Measurements from ENCODE around the gene POU2AF3.
A peak's percentile ranks its signal among the peaks of the same experiment; 100 is the strongest.
"Not testable (repeated sequence)": the region's sequence is repeated elsewhere in the genome, so short reads cannot be mapped to it uniquely, and the experiment has no call there.

POU2AF3 gene, protein sequence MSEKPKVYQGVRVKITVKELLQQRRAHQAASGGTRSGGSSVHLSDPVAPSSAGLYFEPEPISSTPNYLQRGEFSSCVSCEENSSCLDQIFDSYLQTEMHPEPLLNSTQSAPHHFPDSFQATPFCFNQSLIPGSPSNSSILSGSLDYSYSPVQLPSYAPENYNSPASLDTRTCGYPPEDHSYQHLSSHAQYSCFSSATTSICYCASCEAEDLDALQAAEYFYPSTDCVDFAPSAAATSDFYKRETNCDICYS

DNA sequence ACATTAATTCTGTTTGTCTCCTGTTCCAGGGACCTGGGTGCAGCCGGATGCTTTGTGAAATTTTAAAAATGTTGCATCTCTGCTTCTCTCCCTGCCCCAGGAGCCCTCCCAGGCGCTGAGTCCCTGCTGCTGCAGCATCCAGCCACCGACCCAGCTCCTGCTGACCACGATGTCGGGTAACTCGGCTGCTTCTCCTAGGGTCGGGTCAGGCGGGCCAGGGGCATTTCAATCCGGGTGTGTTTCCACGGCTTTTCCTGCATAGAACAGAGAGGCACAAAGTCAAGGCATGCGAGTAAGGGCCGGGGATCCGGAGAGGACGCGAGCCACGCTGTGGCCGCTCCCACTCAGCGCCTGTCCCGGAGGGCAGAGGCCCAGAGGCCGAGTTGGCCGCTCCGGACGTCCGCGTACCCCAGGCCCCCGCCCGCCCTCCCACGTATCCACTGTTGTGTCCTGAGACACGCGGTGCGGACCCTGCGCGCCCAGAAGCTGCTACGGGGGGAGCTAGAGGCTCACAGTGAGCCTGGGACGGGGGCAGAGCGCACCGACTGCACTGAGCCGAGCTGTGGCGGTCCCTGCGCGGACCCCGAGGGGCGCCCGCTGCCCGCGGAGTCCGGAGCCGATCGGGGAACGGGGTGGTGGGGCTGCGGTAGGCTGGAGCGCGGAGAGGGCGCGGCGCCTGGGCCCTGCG lies at the start of gene POU2AF3:
Gene POU2AF3 (plus strand): TSS at position 134 of the 688 bp plus-strand sequence. CDS start 36 bp downstream, at position 170.
- no peak for DNase-seq (ENCODE audit: low spot score)

DNA sequence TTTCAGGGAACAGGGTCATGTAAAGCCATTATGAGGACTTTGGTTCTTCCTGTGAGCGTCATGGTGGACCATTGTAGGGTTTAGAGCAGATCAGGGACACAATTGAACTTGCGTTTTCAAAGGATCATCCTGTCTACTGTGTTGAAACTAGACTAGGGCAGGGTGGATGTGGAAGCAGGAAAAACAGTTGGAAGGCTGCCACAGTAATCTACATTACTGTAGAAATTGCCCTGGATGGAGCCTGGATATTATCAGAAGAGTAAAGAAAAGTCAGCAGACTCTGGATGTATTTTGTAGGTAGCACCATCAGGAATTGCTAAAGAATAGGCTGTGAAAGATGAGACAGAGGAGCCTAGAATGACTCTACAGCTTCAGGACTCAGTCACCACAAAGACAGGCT lies 47.4 kb upstream of the POU2AF3 start:
- DNase-seq (ENCODE audit: low spot score) = no peak

DNA sequence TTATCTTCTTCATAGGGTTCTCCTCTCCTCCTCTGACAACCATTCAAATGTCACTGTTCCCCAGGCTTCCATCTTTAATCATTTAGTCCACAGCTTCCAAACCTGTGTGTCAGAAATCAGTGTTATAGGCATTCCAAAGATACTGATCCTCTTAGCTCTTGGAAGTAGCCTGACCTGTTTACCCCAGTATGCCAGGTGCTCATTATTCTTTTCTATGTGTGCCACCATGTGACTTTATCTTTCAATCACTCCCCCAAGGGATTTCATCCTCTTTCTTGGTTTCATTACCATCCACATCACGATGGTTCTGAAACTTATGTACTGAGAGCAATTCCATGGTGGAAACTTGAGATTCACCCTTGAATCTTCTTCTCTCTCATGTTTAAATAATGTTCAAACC lies 45.2 kb upstream of the POU2AF3 start:
- DNase-seq (ENCODE audit: low spot score) = no peak

DNA sequence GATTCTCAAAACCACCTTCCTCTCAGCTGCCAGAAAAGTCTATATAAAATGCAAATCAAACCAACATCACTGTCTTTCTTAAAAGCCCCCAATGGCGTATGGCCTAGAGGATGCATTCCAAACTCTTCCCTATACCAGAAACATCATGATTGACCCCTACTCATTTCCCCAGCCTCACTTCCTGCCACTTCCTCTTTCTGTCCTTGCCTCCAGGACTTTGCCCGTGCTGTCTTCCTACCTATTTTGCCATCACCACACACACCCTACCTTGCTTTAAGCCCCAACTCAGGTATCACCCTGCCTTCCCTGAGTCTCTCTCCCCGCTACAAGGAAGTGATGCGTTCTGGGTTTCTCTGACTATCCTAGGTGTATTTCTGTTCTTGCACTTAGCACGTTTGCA lies 44.7 kb upstream of the POU2AF3 start:
- no peak for DNase-seq (ENCODE audit: low spot score)

DNA sequence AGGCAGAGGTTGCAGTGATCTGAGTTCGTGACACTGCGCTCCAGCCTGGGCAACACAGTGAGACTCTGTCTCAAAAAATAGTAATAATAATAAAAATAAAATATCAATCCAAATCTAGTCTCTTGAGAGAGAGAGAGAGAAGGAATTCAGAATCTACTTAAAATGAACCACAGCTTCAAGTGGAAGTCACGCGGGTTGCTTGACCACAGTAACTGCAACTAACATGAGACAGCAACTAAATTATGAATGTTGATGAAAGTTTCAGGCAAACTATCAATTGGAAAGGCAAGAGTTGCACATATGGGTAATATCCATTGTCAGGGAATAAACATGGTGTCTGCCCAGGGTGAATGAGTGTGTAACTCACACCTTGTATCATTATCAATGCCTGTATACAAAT lies 40.3 kb upstream of the POU2AF3 start:
- no peak for DNase-seq (ENCODE audit: low spot score)

DNA sequence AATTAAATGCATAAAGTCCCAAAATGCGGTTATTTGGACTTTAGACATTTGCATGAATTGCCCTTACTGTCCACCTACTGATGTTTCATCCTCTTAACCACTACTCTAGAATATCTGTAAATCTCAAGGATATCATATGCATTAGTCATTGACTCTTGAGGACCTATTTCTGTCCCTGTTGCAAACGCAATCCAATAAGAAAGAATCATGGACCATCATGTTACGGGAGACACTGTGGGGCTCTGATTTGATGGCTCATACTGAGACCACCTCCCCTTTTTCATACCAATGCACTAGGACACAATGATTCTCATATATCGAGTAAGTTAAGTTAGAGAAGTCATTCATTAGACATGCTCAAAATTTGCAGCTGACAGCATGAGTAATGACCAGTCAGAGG lies 38.5 kb upstream of the POU2AF3 start:
- peak; percentile 12 for DNase-seq (ENCODE audit: low spot score)

DNA sequence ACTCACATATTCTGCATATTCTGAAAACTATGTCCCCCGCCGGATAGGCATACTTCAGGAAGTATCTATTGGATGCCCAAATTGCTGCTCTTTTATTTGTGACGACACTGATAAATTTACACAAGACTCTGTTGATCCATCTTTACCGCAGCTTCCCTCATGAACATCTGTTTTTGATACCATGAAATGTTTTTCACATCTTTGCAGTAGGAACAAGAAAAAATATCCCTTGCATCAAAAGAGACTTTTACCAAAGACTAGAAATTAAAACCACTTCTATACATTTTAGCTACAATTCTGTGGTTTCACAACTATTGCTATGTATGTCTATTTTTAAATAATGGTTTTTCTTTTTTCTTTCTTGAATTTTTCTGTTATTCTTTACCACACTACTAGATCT lies 37.5 kb upstream of the POU2AF3 start:
- no peak for DNase-seq (ENCODE audit: low spot score)

DNA sequence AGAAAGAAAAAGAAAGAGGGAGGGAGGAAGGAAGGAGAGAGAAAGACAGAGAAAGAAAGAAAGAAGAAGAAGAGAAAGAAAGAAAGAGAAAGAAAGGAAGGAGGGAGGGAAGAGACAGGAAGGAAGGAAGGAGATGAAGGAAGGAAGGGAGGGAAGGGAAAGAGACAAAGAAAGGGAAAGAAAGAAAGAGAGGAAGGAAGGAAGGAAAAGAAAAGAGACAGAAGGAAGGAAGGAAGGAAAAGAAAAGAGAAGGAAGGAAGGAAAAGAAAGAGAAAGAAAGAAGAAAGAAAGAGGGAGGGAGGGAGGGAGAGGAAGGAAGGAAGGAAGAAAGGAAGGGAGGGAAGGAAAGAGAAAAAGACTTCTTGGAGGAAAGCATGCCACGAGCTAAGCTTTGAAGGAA lies 33.7 kb upstream of the POU2AF3 start:
- DNase-seq (ENCODE audit: low spot score) = no peak

DNA sequence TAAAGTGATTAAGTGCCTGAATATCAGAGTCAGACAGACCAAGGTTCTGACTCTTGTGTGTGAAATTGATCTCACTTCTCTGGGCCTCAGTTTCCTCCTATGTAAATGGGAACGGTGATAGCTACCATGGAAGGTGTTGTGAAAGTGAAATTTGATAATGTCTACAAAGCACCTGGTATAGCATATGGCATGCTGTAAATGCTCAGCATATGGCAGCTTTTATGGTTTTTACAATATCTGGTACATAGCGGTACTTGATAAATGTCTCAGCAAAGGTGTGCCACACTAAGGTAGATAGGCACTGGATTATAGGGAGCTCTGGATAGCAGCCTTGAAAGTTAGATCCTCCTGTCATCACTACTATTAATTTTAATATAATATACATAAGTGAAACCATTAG lies 32.9 kb upstream of the POU2AF3 start:
- DNase-seq (ENCODE audit: low spot score) = no peak

DNA sequence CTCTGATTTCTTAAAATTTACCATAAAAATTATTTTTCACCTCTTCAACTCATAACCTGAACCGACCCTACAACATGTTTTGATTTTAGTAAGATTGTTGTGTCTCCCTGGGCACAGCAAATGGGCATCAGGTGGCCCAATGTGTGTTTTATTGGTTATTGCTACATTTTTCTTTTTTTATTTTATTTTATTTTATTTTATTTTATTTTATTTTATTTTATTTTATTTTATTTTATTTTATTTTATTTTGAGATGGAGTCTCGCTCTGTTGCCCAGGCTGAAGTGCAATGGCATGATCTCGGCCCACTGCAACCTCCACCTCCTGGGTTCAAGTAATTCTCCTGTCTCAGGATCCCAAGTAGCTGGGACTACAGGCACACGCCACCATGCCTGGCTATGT lies 30.0 kb upstream of the POU2AF3 start:
- DNase-seq (ENCODE audit: low spot score) = not testable (repeated sequence)

DNA sequence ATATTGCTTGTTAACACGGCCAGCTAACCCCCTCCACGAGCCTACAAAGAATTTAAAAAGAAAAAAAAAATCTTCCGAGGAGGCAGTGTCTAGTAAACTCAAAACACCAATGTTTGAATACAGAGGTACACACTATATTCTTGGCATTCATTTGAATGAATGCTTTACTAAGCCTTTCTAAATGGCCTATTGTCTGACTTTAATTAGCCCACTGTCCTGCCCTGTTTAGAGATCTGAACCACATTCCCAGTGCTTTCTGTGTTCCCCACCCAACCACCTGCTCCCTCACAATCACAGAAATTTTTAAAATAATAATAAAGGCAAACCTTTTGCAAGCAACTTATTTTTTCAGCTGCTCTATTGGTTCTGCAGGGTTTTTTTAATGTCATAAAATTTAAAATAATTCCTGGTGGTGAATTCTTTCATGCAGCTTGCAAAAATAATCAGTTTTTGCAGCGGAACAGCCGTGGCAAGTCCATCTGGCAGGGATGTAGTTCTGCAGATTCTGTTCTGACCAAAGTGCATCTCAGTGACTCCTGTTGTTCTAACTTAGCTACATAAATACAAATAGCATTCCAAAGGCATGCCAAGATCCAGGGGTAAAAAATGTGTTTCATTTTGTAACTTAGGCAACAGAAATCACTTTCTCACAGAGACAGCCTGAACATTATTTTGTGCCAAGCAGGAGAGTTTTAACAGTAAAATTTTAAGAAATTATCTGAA lies 29.0 kb upstream of the POU2AF3 start:
- peak; percentile 17 for DNase-seq (ENCODE audit: low spot score)

DNA sequence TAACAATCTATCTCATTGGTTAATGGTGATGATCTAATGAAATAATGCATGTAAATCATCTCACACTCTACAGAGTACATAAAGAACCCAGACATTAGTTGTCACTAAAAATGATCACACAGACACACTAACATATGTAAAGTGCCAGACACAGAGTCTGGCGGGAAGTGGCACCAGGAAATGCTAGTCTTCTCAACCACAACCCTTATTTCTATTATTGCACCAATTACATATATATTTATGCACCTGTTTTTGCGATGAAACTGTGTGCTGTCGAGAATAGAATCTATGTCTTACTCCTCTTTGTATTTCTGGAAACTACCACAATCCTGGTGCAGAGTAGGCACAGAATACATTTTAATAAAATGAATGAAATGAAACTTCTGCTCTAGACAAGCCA lies 25.9 kb upstream of the POU2AF3 start:
- DNase-seq (ENCODE audit: low spot score) = no peak

DNA sequence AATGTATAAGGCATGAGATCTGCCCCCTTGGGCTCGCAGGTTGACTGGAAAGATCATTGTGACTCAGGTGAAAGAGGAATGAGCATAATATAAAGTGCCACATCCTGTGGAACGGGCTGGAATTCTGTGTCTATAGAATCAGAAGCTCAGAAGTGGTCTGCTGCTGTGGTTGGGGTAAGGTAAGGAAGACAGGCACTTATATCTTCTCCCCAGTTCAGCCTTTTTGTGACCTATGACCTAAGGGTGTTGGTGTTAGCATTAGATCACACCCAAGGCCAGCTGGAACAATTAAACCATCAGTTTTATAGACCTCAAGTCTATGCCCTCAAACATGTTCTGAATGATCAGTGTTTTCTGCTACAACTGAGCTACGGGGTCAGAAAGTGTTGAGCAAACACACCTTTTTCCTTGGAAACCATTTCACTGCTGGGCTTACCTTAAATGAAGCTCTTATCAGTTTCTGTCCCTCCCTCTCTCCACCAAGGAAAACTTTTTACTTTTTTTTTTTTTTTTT lies 15.7 kb upstream of the POU2AF3 start:
- DNase-seq (ENCODE audit: low spot score) = no peak

DNA sequence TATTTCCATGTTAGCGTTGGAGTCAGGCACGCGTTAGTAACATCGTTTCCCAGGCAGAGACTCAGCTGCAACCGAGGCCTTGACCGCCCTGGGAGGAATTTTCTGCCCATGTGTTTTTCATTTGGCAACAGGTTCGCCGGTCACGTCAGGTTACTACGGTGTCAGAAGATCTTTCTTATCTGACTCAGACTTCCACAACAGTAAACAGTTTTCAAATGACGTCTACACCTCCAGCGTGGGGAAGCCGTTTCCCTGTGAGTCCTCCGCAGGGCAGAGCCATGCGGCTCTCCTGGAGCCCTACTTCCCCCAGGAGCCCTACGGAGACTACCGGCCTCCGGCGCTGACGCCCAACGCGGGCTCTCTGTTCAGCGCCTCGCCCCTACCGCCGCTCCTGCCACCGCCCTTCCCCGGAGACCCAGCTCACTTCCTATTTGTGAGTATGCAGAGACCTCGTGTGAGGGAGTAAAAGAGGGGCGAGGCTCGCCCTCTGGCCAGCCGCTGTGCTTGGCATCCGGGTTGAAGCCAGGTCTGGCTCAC lies 14.3 kb upstream of the POU2AF3 start:
- no peak for DNase-seq (ENCODE audit: low spot score)

DNA sequence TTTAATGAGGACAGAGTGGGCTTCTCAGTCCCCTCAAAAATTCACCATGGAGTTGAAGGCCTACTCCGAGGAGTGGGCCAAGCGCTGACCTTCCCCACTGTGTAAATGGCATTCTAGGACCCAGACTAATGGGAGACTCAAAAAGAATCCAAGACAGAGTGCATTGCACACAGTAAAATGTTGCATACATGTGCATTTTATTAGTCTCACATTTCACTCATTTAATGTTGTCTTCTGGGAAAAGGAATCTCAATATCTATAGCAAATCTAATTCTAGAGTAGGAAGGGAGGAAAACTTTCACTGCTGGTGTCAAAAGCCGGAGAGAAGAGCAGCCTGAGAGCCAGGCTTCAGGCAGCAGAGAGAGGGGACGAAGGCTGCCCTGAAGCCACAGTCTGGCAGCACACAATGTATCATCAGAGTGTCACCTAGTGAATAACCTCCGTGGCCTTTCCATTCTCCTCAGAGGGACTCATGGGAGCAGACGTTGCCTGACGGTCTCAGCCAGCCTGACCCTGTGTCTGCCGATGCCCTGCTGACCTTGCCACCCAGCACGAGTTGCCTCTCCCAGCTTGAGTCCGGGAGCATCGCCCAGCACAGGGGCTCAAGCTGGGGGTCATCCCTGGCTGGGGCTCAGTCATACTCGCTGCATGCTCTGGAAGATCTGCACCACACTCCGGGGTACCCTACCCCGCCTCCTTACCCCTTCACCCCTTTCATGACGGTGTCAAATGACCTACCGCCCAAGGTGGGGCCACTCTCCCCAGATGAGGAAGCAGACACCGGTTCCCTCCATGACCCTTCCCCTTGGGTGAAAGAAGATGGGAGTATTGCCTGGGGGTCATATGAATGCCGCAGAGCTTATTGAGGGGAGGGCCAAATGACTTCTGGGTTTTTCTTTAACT lies 12.9 kb upstream of the POU2AF3 start:
- no peak for DNase-seq (ENCODE audit: low spot score)

DNA sequence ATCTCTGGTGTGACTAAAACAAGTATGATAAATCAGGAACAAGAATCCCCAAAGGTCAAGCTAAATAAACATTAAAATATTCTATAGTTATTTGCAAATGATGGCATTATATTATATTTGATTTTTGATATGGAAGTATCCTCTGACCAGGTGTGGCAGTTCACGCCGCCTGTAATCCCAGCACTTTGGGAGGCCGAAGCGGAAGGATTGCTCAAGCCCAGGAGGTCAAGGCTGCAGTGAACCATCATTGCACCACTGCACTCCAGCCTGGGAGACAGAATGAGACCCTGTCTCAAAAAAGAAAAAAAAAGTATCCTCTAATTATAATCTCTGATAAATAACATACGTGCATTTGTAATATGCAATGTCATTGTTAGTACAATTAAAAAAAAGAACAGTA lies 6.6 kb upstream of the POU2AF3 start:
- DNase-seq (ENCODE audit: low spot score) = no peak

DNA sequence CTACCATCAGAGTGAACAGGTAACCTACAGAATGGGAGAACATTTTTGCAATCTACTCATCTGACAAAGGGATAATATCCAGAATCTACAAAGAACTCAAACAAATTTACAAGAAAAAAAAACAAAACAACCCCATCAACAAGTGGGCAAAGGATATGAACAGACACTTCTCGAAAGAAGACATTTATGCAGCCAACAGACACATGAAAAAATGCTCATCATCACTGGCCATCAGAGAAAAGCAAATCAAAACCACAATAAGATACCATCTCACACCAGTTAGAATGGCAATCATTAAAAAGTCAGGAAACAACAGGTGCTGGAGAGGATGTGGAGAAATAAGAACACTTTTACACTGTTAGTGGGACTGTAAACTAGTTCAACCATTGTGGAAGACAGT lies 5.9 kb upstream of the POU2AF3 start:
- not testable (repeated sequence) for DNase-seq (ENCODE audit: low spot score)

DNA sequence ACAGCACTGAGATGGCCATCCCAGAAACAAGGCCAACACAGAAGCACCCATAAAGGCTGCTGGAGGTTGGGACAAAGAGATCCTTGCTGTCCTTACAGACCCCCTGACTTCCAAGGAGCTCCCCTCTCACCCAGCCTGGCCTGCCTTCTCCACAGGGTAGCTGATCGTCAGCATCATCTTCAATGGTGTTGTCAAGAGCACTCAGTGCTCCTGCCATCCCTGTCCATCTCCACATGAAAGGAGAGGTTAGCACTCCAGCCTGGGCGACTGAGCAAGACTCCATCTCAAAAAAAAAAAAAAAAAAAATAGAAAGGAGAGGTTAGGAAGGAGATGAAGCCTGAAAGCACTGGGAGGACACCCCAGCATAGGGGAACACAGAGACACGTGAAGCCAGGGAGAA lies 2.1 kb upstream of the POU2AF3 start:
- DNase-seq (ENCODE audit: low spot score) = no peak

DNA sequence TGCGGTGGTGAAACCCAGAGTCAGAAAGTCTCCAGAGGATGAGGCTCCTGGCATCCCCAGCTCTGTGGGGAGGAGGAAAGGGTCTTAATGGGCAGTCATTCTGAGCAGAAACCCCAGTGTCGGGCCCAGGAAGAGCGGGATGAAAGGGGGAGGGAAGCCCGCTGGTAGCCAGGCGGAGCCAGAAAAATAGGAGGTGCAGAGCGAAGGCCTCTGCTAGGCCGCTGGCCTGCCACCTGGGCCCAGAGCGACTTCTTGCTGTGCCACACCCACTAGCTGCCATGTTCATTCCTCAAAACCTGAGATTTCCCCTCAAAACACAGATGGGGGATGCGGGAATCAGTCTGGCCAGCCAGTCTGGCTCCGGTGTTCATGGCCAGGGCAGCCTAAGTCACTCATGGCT lies 650 bp upstream of the POU2AF3 start:
- DNase-seq (ENCODE audit: low spot score) = no peak

DNA sequence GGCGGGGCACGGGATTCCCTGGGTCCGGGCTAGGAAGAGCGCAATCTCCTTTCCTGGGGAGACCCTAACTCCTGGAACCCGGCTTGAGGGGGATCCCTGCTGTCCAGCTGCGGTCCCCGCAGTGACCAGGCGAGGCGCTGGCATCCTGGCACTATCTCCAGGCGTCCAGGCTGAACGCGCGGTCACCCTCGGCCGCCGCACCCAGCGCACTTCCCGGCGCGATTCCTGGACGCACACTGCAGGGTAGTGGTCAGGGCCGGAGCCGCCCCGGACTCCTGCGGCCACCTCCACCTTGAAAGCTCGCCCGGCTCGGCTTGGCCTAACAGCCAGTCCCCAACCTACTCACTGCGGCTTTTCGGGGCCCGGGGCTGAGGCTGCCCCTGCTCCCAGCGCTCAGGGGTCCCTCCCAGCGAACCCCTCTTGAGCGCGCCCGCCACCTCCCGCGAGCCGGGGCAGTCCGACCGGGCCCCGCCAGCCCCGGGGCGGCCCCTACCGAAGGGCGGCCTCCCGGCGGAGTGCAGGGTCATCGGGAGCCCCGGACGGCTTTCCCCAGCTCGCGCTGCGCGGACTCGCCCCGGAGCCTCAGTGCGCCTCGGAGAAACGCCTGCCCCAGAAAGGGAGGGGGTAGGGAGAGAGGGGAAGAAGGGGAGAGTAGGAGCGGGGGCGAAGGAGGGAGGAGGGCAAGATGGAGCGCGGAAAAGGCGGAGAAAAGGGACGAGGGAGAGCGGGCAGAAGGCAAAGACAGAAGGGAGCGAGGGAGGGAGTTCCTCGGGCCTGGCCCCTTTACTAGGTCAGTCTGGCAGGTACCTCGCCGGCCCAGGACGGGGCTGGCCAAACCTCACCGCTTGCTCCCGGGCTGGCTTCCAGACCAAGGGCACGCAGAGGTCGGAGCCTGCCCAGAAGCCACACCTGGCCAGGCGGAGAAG lies 1.0 kb downstream of the POU2AF3 start:
- DNase-seq (ENCODE audit: low spot score) = peak; percentile 64

DNA sequence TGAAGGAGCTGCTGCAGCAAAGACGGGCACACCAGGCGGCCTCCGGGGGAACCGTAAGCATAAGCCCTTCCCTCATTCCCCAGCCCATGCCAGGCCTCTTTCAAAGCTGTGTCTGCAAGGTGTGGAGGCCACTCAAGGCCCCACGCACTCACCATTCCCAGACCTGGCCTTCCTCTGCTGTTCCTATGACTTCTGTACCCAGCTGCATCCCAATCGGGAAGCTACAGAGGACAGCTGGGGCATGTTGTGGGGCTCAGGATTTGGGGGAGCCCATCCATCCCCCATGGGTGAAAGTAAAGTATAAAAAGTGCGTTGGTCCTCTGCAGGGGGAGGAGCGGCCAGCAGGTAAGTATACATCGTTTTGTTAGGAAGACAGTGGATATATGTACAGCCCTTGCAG lies 2.2 kb downstream of the POU2AF3 start:
- DNase-seq (ENCODE audit: low spot score) = no peak

Measured in AG08395 (cell line).